ENCODE measurements around the gene LONRF3. TPM values are rescaled to one million over a fixed set of nuclear protein-coding genes. Genes with fewer than 3 reads are reported as not detected.

Gene LONRF3
- total RNA-seq (2021; fragmentation: NEBNext Ultra II Directional; extraction: Animal tissue kit (Norgen Biotek cat#: 25700)), result 0.11 TPM in 1 of 2 replicates, not detected in the other
- 0.05 TPM in 1 of 2 replicates, not detected in the other for polyA plus RNA-seq (2011; rRNA removed)
- polyA plus RNA-seq (2011; cell fraction: cytosol; rRNA removed), result not detected
- polyA plus RNA-seq (2011; cell fraction: nucleus; rRNA removed), result 0.11 TPM
- not detected in 4 replicates for polyA plus RNA-seq (2012, experiment 1 of 2)
- polyA plus RNA-seq (2012, experiment 2 of 2), result not detected
- polyA plus RNA-seq (2013, experiment 1 of 2), result 0.02 TPM
- polyA plus RNA-seq (2013, experiment 2 of 2), result 0.04 TPM
- not detected in 2 replicates for polyA minus RNA-seq (2011; rRNA and poly(A)+ RNA removed)
- not detected for polyA minus RNA-seq (2011; cell fraction: cytosol; rRNA and poly(A)+ RNA removed)
- polyA minus RNA-seq (2011; cell fraction: nucleus; rRNA and poly(A)+ RNA removed), result not detected
- long read RNA-seq, experiment 1, result 0 reads
- long read RNA-seq, experiment 2, result 0 reads

DNA sequence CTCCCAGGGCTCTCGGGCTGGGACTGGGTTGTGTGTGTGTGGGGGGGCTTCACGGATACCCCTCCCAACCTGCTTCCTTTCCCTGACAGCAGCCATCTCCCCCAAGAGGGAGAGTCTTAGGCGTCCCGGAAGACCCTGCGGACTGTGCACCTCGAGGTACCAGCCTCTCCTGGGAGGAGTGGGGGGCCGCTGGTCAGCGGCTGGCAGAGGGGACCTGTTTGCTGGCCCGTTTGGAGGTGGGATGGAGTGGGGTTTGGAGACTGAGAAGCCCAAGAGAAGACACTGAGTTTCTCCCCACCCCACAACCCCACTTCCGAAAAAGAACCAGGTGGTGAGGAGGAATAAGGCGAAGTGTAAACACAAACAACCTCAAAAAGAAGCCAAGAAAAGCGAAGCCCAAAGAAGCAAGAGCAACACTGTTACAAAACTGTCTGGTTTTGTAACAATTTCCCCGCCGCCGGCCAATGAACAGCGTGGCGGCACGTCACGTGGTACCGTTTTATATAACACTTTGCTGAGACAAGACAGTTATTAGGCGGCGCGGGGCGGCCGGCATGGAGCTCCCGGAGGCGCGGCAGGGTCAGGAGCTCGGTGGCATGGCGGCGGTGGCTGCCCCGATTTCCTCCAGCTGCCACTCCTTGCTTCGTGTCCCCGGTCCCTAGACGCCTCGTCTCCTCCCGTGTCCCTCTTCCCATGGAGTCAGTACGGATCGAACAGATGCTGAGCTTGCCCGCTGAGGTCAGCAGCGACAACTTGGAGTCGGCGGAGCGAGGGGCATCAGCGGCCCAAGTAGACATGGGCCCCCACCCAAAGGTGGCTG, at the start of gene LONRF3:
LONRF3 (plus strand) TSS at position 531 of the 820 bp plus-strand sequence; CDS start at position 694, 163 bp downstream.
- DNase-seq (ENCODE audit: low read depth in 1 of 2, low spot score in 2 of 2) (no peak), FAIRE-seq (no peak)
- H3K18ac ChIP-seq (ENCODE audit: extremely low read depth, low read length), result no peak within 1 kb of the TSS
- no peak within 1 kb of the TSS for H2BK15ac ChIP-seq (ENCODE audit: low read length)
- no peak within 1 kb of the TSS for H4K5ac ChIP-seq (ENCODE audit: insufficient read length, low read depth, low read length)
- peaks cover 0 to 7% (median 0%) of the 10 kb centered on the region in 4 experiments; a peak in 1 of 8 replicates for H3K36me3 ChIP-seq (ENCODE audit: control insufficient read depth in 2 of 4, insufficient read depth in 4 of 4, low read length in 3 of 4)
- no peak within 1 kb of the TSS for H2BK20ac ChIP-seq (ENCODE audit: low read length)
- H3K14ac ChIP-seq (ENCODE audit: insufficient read length), result no peak within 1 kb of the TSS
- H3K27ac ChIP-seq (ENCODE audit: low read depth, low read length), result no peak within 1 kb of the TSS
- no peaks in the 10 kb centered on the region for H3K79me2 ChIP-seq (ENCODE audit: control insufficient read depth in 1 of 2, insufficient read depth in 2 of 2, low read length in 2 of 2)
- H2BK12ac ChIP-seq (ENCODE audit: low read depth, low read length), result no peak within 1 kb of the TSS
- H3K56ac ChIP-seq (replicated peaks; ENCODE audit: insufficient read length, low read depth, low read length), result no peak within 1 kb of the TSS
- H4K91ac ChIP-seq (replicated peaks; ENCODE audit: insufficient read length, low read length), result no peak within 1 kb of the TSS
- peaks cover 0 to 16% (median 5%) of the 10 kb centered on the region in 4 experiments; a peak in 6 of 7 replicates for H3K4me1 ChIP-seq (replicated peaks in 1 of 4; ENCODE audit: control insufficient read depth in 3 of 4, insufficient read depth in 4 of 4, low read length in 3 of 4)
- H2AFZ ChIP-seq (ENCODE audit: low read length), result no peak within 1 kb of the TSS; the same call in 1 of the 2 replicates
- no peaks in the 10 kb centered on the region for H3K9me3 ChIP-seq (ENCODE audit: insufficient read depth in 2 of 2, low read depth in 1 of 2, low read length in 1 of 2)
- WGBS, 2 experiments (ENCODE audit: extremely low coverage in 1 of 2, insufficient coverage in 1 of 2, insufficient read length in 1 of 2, insufficient replicate concordance in 2 of 2, low coverage in 1 of 2, low lambda C conversion rate in 2 of 2, missing lambda C conversion rate in 1 of 2), result 26% methylated on average over 21 of the region's 45 CpGs; no CpG with 5 or more reads in 1 of the 2 experiments
- ChIA-PET CTCF (ENCODE audit: partially characterized antibody) (interaction anchor here (0.8 to 1.2 kb wide), 3 partner anchors 26 to 92 kb away, joined by 3 to 4 read pairs (median 3); no protein-coding TSS in a partner anchor), POLR2A (ENCODE audit: partially characterized antibody) (interaction anchor here (1.0 to 1.4 kb wide), 2 partner anchors 18 to 34 kb away, joined by 3 to 4 read pairs; no protein-coding TSS in a partner anchor)
- no peak within 1 kb of the TSS for H2BK120ac ChIP-seq (replicated peaks; ENCODE audit: low read depth, low read length)
- H4K20me1 ChIP-seq (replicated peaks in 1 of 2; ENCODE audit: control insufficient read depth in 1 of 2, insufficient read depth in 2 of 2, low read length in 2 of 2), result peaks cover 5 to 6% of the 10 kb centered on the region in 2 experiments
- no peak within 1 kb of the TSS for H3K9ac ChIP-seq (replicated peaks in 1 of 4; ENCODE audit: extremely low read depth in 1 of 4, low read depth in 3 of 4, low read length in 3 of 4)
- H4K8ac ChIP-seq (ENCODE audit: extremely low read depth, insufficient read depth, low read length), result no peak within 1 kb of the TSS
- H2AK5ac ChIP-seq (ENCODE audit: low read depth, low read length), result no peak within 1 kb of the TSS
- H3K23ac ChIP-seq (ENCODE audit: insufficient read length), result no peak within 1 kb of the TSS
- H2BK5ac ChIP-seq (ENCODE audit: low read depth, low read length), result no peak within 1 kb of the TSS
- H3K4ac ChIP-seq (replicated peaks; ENCODE audit: insufficient read length, low read depth, low read length), result no peak within 1 kb of the TSS
- H3K27me3 ChIP-seq (replicated peaks in 1 of 4; ENCODE audit: control insufficient read depth in 3 of 4, extremely low read depth in 1 of 4, insufficient read depth in 3 of 4, low read length in 3 of 4), result peaks cover 73 to 92% (median 85%) of the 10 kb centered on the region in 4 experiments
- H3K4me3 ChIP-seq (ENCODE audit: extremely low read depth in 1 of 4, insufficient read depth in 2 of 4, low read depth in 3 of 4, low read length in 4 of 4), result peak within 1 kb of the TSS in 3 of 4 experiments; percentile 3 to 50 (median 5); a peak in 4 of 8 replicates
- H3K79me1 ChIP-seq (ENCODE audit: low read depth, low read length), result no peaks in the 10 kb centered on the region
- peak within 1 kb of the TSS; percentile 59 to 60 for H3K4me2 ChIP-seq (ENCODE audit: insufficient read depth in 1 of 2, low read depth in 2 of 2, low read length in 2 of 2)
- H3K23me2 ChIP-seq (ENCODE audit: low read depth, low read length), result no peaks in the 10 kb centered on the region; the same call in 1 of the 2 replicates
- TF ChIP-seq CTBP2 (IDR thresholded peaks at IDR 0.05; ENCODE audit: borderline replicate concordance, insufficient read depth, insufficient read length, low read length) (no peak), POLR2A (IDR thresholded peaks at IDR 0.05; ENCODE audit: control extremely low read depth in 1 of 2, low read depth in 2 of 2, low read length in 2 of 2) (no peak), SP2 (IDR thresholded peaks at IDR 0.05; ENCODE audit: low read length) (no peak), SUZ12 (IDR thresholded peaks at IDR 0.05; ENCODE audit: low read length) (peak; percentile 81), ZNF274 (IDR thresholded peaks at IDR 0.05; ENCODE audit: borderline replicate concordance, extremely low read depth, low read length) (no peak), PHF8 (conservative IDR thresholded peaks at IDR 0.05; ENCODE audit: low read depth, low read length) (no peak), EZH2 (IDR thresholded peaks at IDR 0.05; ENCODE audit: low read depth, low read length, severe bottlenecking) (peak; percentile 31)
- TF ChIP-seq, protein P1, sequence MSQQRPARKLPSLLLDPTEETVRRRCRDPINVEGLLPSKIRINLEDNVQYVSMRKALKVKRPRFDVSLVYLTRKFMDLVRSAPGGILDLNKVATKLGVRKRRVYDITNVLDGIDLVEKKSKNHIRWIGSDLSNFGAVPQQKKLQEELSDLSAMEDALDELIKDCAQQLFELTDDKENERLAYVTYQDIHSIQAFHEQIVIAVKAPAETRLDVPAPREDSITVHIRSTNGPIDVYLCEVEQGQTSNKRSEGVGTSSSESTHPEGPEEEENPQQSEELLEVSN (IDR thresholded peaks at IDR 0.05), result no peak
